Tibial nerve (tissue), 4 donors: ENCODE measurements around the gene REG3A.

Experiments
- CTCF ChIP-seq, 5 experiments: fragments of 200-600 bp in 3 of 5; fragments of 450-650 bp in 2 of 5; sonication (generic) in 3 of 5; IDR thresholded peaks; one replicate each; pipeline ENCODE4 v1.5.1; 2016 to 2019; ENCODE audit warnings: antibody characterized with exemption in 5 of 5, mild to moderate bottlenecking in 3 of 5, moderate library complexity in 2 of 5
- EP300 ChIP-seq, 2 donors: sonication (generic); formaldehyde crosslinking; IDR thresholded peaks; one replicate each; pipeline ENCODE4 v1.6.1; 2017; ENCODE audit warnings: antibody characterized with exemption in 2 of 2, mild to moderate bottlenecking in 1 of 2
- POLR2A ChIP-seq, 2 donors: fragments of 450-650 bp; IDR thresholded peaks; one replicate each; pipeline ENCODE4 v1.6.1; 2017; ENCODE audit warnings: antibody characterized with exemption in 2 of 2, mild to moderate bottlenecking in 2 of 2, moderate library complexity in 2 of 2

- TF ChIP-seq POLR2A (IDR thresholded peaks at IDR 0.05), result no peak
- no peak for TF ChIP-seq CTCF (IDR thresholded peaks at IDR 0.05)
- no peak for TF ChIP-seq EP300 (IDR thresholded peaks at IDR 0.05)
These were observed 11.9 kb upstream of the REG3A start for GRCh38 chr2:79171348-79171958.
